Activated naive CD4-positive, alpha-beta T cell treated with anti-CD3 and anti-CD28 coated beads, Interleukin-2, amount 10 ng/mL, durations not matched to agents 7 days and 5 days (primary cell): ENCODE measurements around the gene TK1.

Experiments used
- CTCF ChIA-PET: fragments of 350-600 bp; sonication (Branson Sonifier 250); formaldehyde crosslinking; loops from one replicate; lab custom pipeline; 2021; ENCODE audit warnings: antibody characterized with exemption; lab: Charles Lee
- DNase-seq: peaks from one replicate; pipeline ENCODE4 v3.0.0-alpha.2; 2020
- H3K27ac Mint-ChIP-seq: one replicate; pipeline ENCODE4 v1.8.0; 2021; ENCODE audit warnings: mild to moderate bottlenecking, moderate library complexity, mixed read lengths
- H3K27me3 Mint-ChIP-seq: one replicate; pipeline ENCODE4 v1.8.0; 2021; ENCODE audit warnings: mild to moderate bottlenecking, mixed read lengths
- H3K36me3 Mint-ChIP-seq: one replicate; pipeline ENCODE4 v1.8.0; 2021; ENCODE audit warnings: mixed read lengths
- H3K4me1 Mint-ChIP-seq: one replicate; pipeline ENCODE4 v1.8.0; 2021; ENCODE audit warnings: mixed read lengths
- H3K4me3 Mint-ChIP-seq: one replicate; pipeline ENCODE4 v1.8.0; 2021; ENCODE audit warnings: mild to moderate bottlenecking, moderate library complexity, mixed read lengths
- H3K9me3 Mint-ChIP-seq: one replicate; pipeline ENCODE4 v1.8.0; 2021; ENCODE audit warnings: mixed read lengths

Gene TK1

GRCh38 chr17:78206298-78206697, 19.4 kb upstream of the TK1 start:
- no peaks in the 10 kb centered on the region for H3K9me3 Mint-ChIP-seq
- no peak overlapping the region for H3K27ac Mint-ChIP-seq
- H3K36me3 Mint-ChIP-seq = no peaks in the 10 kb centered on the region
- H3K4me1 Mint-ChIP-seq = no peaks in the 10 kb centered on the region
- H3K27me3 Mint-ChIP-seq = peaks cover 4% of the 10 kb centered on the region
- no peak for DNase-seq
- CTCF ChIA-PET = no interaction called here
- H3K4me3 Mint-ChIP-seq = no peak overlapping the region

- Mint-ChIP-seq H3K27ac (no peak overlapping the region), H3K36me3 (no peaks in the 10 kb centered on the region), H3K4me1 (no peaks in the 10 kb centered on the region), H3K27me3 (peaks cover 4% of the 10 kb centered on the region), H3K9me3 (no peaks in the 10 kb centered on the region), H3K4me3 (no peak overlapping the region)
- no peak for DNase-seq
- CTCF ChIA-PET = no interaction called here
Observed at GRCh38 chr17:78205124-78205775, 18.4 kb upstream of the TK1 start.

GRCh38 chr17:78204387-78205123, 17.7 kb upstream of the TK1 start:
- no peaks in the 10 kb centered on the region for H3K4me1 Mint-ChIP-seq
- H3K27me3 Mint-ChIP-seq = no peaks in the 10 kb centered on the region
- no peak overlapping the region for H3K4me3 Mint-ChIP-seq
- CTCF ChIA-PET = no interaction called here
- no peak for DNase-seq
- H3K9me3 Mint-ChIP-seq = no peaks in the 10 kb centered on the region
- H3K27ac Mint-ChIP-seq = no peak overlapping the region
- no peaks in the 10 kb centered on the region for H3K36me3 Mint-ChIP-seq

- Mint-ChIP-seq H3K4me1 (peaks cover 6% of the 10 kb centered on the region), H3K27ac (no peak overlapping the region), H3K9me3 (no peaks in the 10 kb centered on the region), H3K36me3 (peaks cover 4% of the 10 kb centered on the region), H3K27me3 (no peaks in the 10 kb centered on the region), H3K4me3 (no peak overlapping the region)
- DNase-seq = no peak
- CTCF ChIA-PET = interaction anchor here (0.7 kb wide), 1 partner anchor 11 kb away, joined by 3 read pairs; no protein-coding TSS in a partner anchor
Observed at GRCh38 chr17:78202666-78203065, 15.8 kb upstream of the TK1 start.

GRCh38 chr17:78200451-78200850, 13.6 kb upstream of the TK1 start:
- Mint-ChIP-seq H3K9me3 (no peaks in the 10 kb centered on the region), H3K36me3 (peaks cover 10% of the 10 kb centered on the region), H3K27ac (no peak overlapping the region), H3K27me3 (no peaks in the 10 kb centered on the region), H3K4me1 (peaks cover 6% of the 10 kb centered on the region), H3K4me3 (no peak overlapping the region)
- no peak for DNase-seq
- CTCF ChIA-PET = no interaction called here

GRCh38 chr17:78197147-78197832, 10.4 kb upstream of the TK1 start:
- Mint-ChIP-seq H3K36me3 (peaks cover 17% of the 10 kb centered on the region), H3K27ac (no peak overlapping the region), H3K4me3 (no peak overlapping the region), H3K27me3 (no peaks in the 10 kb centered on the region), H3K9me3 (no peaks in the 10 kb centered on the region), H3K4me1 (peaks cover 6% of the 10 kb centered on the region)
- no peak for DNase-seq
- CTCF ChIA-PET = interaction anchor here (1.0 to 1.5 kb wide), 2 partner anchors 21 to 54 kb away, joined by 3 to 4 read pairs; no protein-coding TSS in a partner anchor

- H3K9me3 Mint-ChIP-seq = no peaks in the 10 kb centered on the region
- H3K4me3 Mint-ChIP-seq = no peak overlapping the region
- H3K27me3 Mint-ChIP-seq = no peaks in the 10 kb centered on the region
- H3K27ac Mint-ChIP-seq = no peak overlapping the region
- H3K36me3 Mint-ChIP-seq = peaks cover 17% of the 10 kb centered on the region
- peaks cover 6% of the 10 kb centered on the region for H3K4me1 Mint-ChIP-seq
- no peak for DNase-seq
- CTCF ChIA-PET = interaction anchor here (1.5 kb wide), 1 partner anchor 21 kb away, joined by 4 read pairs; no protein-coding TSS in a partner anchor
Observed at GRCh38 chr17:78196716-78197115, 9.9 kb upstream of the TK1 start.

GRCh38 chr17:78185981-78186691, 716 bp downstream of the TK1 start:
- peak overlapping the region; percentile 78 for H3K27ac Mint-ChIP-seq
- H3K9me3 Mint-ChIP-seq = no peaks in the 10 kb centered on the region
- H3K36me3 Mint-ChIP-seq = peaks cover 28% of the 10 kb centered on the region
- peak overlapping the region; percentile 87 for H3K4me3 Mint-ChIP-seq
- CTCF ChIA-PET = interaction anchor here (0.7 to 2.1 kb wide), 4 partner anchors 10 to 51 kb away, joined by 3 to 9 read pairs (median 5); no protein-coding TSS in a partner anchor
- H3K4me1 Mint-ChIP-seq = peaks cover 58% of the 10 kb centered on the region
- H3K27me3 Mint-ChIP-seq = no peaks in the 10 kb centered on the region
- DNase-seq = peak; percentile 49

GRCh38 chr17:78184868-78185267, 2.0 kb downstream of the TK1 start:
- H3K36me3 Mint-ChIP-seq = peaks cover 34% of the 10 kb centered on the region
- H3K27me3 Mint-ChIP-seq = no peaks in the 10 kb centered on the region
- peaks cover 66% of the 10 kb centered on the region for H3K4me1 Mint-ChIP-seq
- no peak overlapping the region for H3K27ac Mint-ChIP-seq
- H3K9me3 Mint-ChIP-seq = no peaks in the 10 kb centered on the region
- no peak for DNase-seq
- CTCF ChIA-PET = interaction anchor here (1.3 to 2.1 kb wide), 3 partner anchors 13 to 72 kb away, joined by 3 to 6 read pairs (median 4); no protein-coding TSS in a partner anchor
- H3K4me3 Mint-ChIP-seq = peak overlapping the region; percentile 87

- no peak overlapping the region for H3K27ac Mint-ChIP-seq
- peaks cover 68% of the 10 kb centered on the region for H3K4me1 Mint-ChIP-seq
- CTCF ChIA-PET = interaction anchor here (1.3 to 1.8 kb wide), 2 partner anchors 12 to 72 kb away, joined by 3 to 4 read pairs; no protein-coding TSS in a partner anchor
- no peak for DNase-seq
- no peaks in the 10 kb centered on the region for H3K9me3 Mint-ChIP-seq
- peak overlapping the region; percentile 87 for H3K4me3 Mint-ChIP-seq
- H3K36me3 Mint-ChIP-seq = peaks cover 37% of the 10 kb centered on the region
- no peaks in the 10 kb centered on the region for H3K27me3 Mint-ChIP-seq
Observed at GRCh38 chr17:78184351-78184750, 2.5 kb downstream of the TK1 start.

GRCh38 chr17:78183916-78184315, 2.9 kb downstream of the TK1 start:
- Mint-ChIP-seq H3K9me3 (no peaks in the 10 kb centered on the region), H3K4me3 (no peak overlapping the region), H3K4me1 (peaks cover 72% of the 10 kb centered on the region), H3K27ac (no peak overlapping the region), H3K36me3 (peaks cover 40% of the 10 kb centered on the region), H3K27me3 (no peaks in the 10 kb centered on the region)
- no peak for DNase-seq
- CTCF ChIA-PET = interaction anchor here (1.3 to 1.8 kb wide), 3 partner anchors 12 to 71 kb away, joined by 3 to 4 read pairs (median 4); no protein-coding TSS in a partner anchor

- peaks cover 42% of the 10 kb centered on the region for H3K36me3 Mint-ChIP-seq
- H3K27ac Mint-ChIP-seq = peak overlapping the region; percentile 8
- CTCF ChIA-PET = interaction anchor here (1.6 kb wide), 1 partner anchor 47 kb away, joined by 4 read pairs; no protein-coding TSS in a partner anchor
- no peak overlapping the region for H3K4me3 Mint-ChIP-seq
- no peaks in the 10 kb centered on the region for H3K27me3 Mint-ChIP-seq
- DNase-seq = no peak
- peaks cover 67% of the 10 kb centered on the region for H3K4me1 Mint-ChIP-seq
- H3K9me3 Mint-ChIP-seq = no peaks in the 10 kb centered on the region
Observed at GRCh38 chr17:78182504-78182903, 4.3 kb downstream of the TK1 start.

GRCh38 chr17:78180508-78180907, 6.3 kb downstream of the TK1 start:
- no peaks in the 10 kb centered on the region for H3K9me3 Mint-ChIP-seq
- H3K36me3 Mint-ChIP-seq = peaks cover 53% of the 10 kb centered on the region
- peaks cover 67% of the 10 kb centered on the region for H3K4me1 Mint-ChIP-seq
- no peaks in the 10 kb centered on the region for H3K27me3 Mint-ChIP-seq
- CTCF ChIA-PET = no interaction called here
- no peak for DNase-seq
- H3K4me3 Mint-ChIP-seq = no peak overlapping the region
- H3K27ac Mint-ChIP-seq = peak overlapping the region; percentile 8
